ENCODE results near the gene TBCK. TPM values are rescaled to one million over a fixed set of nuclear protein-coding genes. Genes with fewer than 3 reads are reported as not detected.
A peak's percentile ranks its signal among the peaks of the same experiment; 100 is the strongest.
"Not testable (repeated sequence)": the region's sequence is repeated elsewhere in the genome, so short reads cannot be mapped to it uniquely, and the experiment has no call there.

The TBCK gene
- total and polyA plus RNA-seq, 7 experiments from 2014 or later = 29.5 to 70.7 (median 54.8) TPM

GRCh38 chr4:106238820-106239420 is 77.1 kb downstream of the TBCK start:
- no peak overlapping the region for H3K4me3 ChIP-seq (ENCODE audit: low read length)
- Mint-ChIP-seq H3K9me3 (no peaks in the 10 kb centered on the region), H3K27ac (no peak overlapping the region), H3K36me3 (peaks cover 0 to 33% (median 26%) of the 10 kb centered on the region in 5 donors), H3K4me3 (no peak overlapping the region), H3K27me3 (no peaks in the 10 kb centered on the region), H3K4me1 (no peaks in the 10 kb centered on the region)
- H3K27me3 ChIP-seq (ENCODE audit: control insufficient read depth in 2 of 2, insufficient read depth in 2 of 2, low read length in 2 of 2) = no peaks in the 10 kb centered on the region
- no peaks in the 10 kb centered on the region for H3K9me3 ChIP-seq (ENCODE audit: control insufficient read depth in 2 of 3, low read length in 3 of 3)
- ATAC-seq = peak; percentile 51
- intact Hi-C loops (cut with micrococcal nuclease) = loop anchor here (1.0 to 5.0 kb wide), 3 partner anchors 73 to 1498 kb away; no protein-coding TSS in a partner anchor
- peak in 3 of 9 donors; percentile 1 to 16 (median 5) for DNase-seq
- H3K4me1 ChIP-seq (ENCODE audit: control insufficient read depth in 2 of 2, insufficient read depth in 2 of 2, low read length in 2 of 2) = no peaks in the 10 kb centered on the region
- POLR2A ChIA-PET = no interaction called here
- no peak overlapping the region for H3K27ac ChIP-seq (ENCODE audit: low read depth, low read length)
- CTCF ChIA-PET = no interaction called here
- peaks cover 0 to 18% (median 0%) of the 10 kb centered on the region in 3 experiments for H3K36me3 ChIP-seq (ENCODE audit: control insufficient read depth in 2 of 3, insufficient read depth in 3 of 3, low read length in 3 of 3)

GRCh38 chr4:106231931-106232330 is 84.1 kb downstream of the TBCK start:
- peaks cover 16 to 68% (median 57%) of the 10 kb centered on the region in 5 donors for H3K36me3 Mint-ChIP-seq
- DNase-seq = no peak

GRCh38 chr4:106222548-106222947 is 93.5 kb downstream of the TBCK start:
- Mint-ChIP-seq H3K4me1 (no peaks in the 10 kb centered on the region), H3K36me3 (peaks cover 8 to 53% (median 31%) of the 10 kb centered on the region in 5 donors), H3K9me3 (peaks cover 0 to 12% (median 3%) of the 10 kb centered on the region in 11 donors), H3K4me3 (no peak overlapping the region), H3K27me3 (no peaks in the 10 kb centered on the region), H3K27ac (no peak overlapping the region)
- ChIA-PET CTCF (no interaction called here), POLR2A (no interaction called here)
- no peak for DNase-seq
- intact Hi-C loops (cut with micrococcal nuclease) = no loop called here
- no peaks in the 10 kb centered on the region for H3K9me3 ChIP-seq (ENCODE audit: control insufficient read depth in 2 of 3, low read length in 3 of 3)
- H3K4me3 ChIP-seq (ENCODE audit: low read length) = no peak overlapping the region
- no peaks in the 10 kb centered on the region for H3K4me1 ChIP-seq (ENCODE audit: control insufficient read depth in 2 of 2, insufficient read depth in 2 of 2, low read length in 2 of 2)
- H3K27me3 ChIP-seq (ENCODE audit: control insufficient read depth in 2 of 2, insufficient read depth in 2 of 2, low read length in 2 of 2) = no peaks in the 10 kb centered on the region
- no peak overlapping the region for H3K27ac ChIP-seq (ENCODE audit: low read depth, low read length)
- H3K36me3 ChIP-seq (ENCODE audit: control insufficient read depth in 2 of 3, insufficient read depth in 3 of 3, low read length in 3 of 3) = no peaks in the 10 kb centered on the region
- no peak for ATAC-seq

More at GRCh38 chr4:106231931-106232330, 84.1 kb downstream of the TBCK start:
- H3K27ac Mint-ChIP-seq = no peak overlapping the region
- H3K4me3 Mint-ChIP-seq = no peak overlapping the region
- Histone ChIP-seq H3K4me1 (ENCODE audit: control insufficient read depth in 2 of 2, insufficient read depth in 2 of 2, low read length in 2 of 2) (no peaks in the 10 kb centered on the region), H3K36me3 (ENCODE audit: control insufficient read depth in 2 of 3, insufficient read depth in 3 of 3, low read length in 3 of 3) (peaks cover 0 to 40% (median 4%) of the 10 kb centered on the region in 3 experiments), H3K4me3 (ENCODE audit: low read length) (no peak overlapping the region), H3K27me3 (ENCODE audit: control insufficient read depth in 2 of 2, insufficient read depth in 2 of 2, low read length in 2 of 2) (no peaks in the 10 kb centered on the region), H3K9me3 (ENCODE audit: control insufficient read depth in 2 of 3, low read length in 3 of 3) (no peaks in the 10 kb centered on the region), H3K27ac (ENCODE audit: low read depth, low read length) (no peak overlapping the region)
- no peaks in the 10 kb centered on the region for H3K9me3 Mint-ChIP-seq
- POLR2A ChIA-PET = no interaction called here
- no peak for ATAC-seq
- CTCF ChIA-PET = no interaction called here
- intact Hi-C loops (cut with micrococcal nuclease) = no loop called here
- no peaks in the 10 kb centered on the region for H3K27me3 Mint-ChIP-seq
- no peaks in the 10 kb centered on the region for H3K4me1 Mint-ChIP-seq

- H3K9me3 Mint-ChIP-seq; H3K9me3 ChIP-seq (ENCODE audit: control insufficient read depth in 2 of 3, low read length in 3 of 3); H3K27me3 Mint-ChIP-seq; H3K27me3 ChIP-seq (ENCODE audit: control insufficient read depth in 2 of 2, insufficient read depth in 2 of 2, low read length in 2 of 2); H3K27ac ChIP-seq (ENCODE audit: low read depth, low read length); CTCF ChIA-PET; H3K4me3 ChIP-seq (ENCODE audit: low read length); ATAC-seq; H3K4me1 ChIP-seq (ENCODE audit: control insufficient read depth in 2 of 2, insufficient read depth in 2 of 2, low read length in 2 of 2); POLR2A ChIA-PET; H3K36me3 ChIP-seq (ENCODE audit: control insufficient read depth in 2 of 3, insufficient read depth in 3 of 3, low read length in 3 of 3); intact Hi-C loops (cut with micrococcal nuclease); DNase-seq; H3K4me1 Mint-ChIP-seq; H3K4me3 Mint-ChIP-seq; H3K27ac Mint-ChIP-seq: not testable (repeated sequence)
- peaks cover 2 to 33% (median 17%) of the 10 kb centered on the region in 5 donors for H3K36me3 Mint-ChIP-seq
These were observed 102.7 kb downstream of the TBCK start for GRCh38 chr4:106213291-106213690.

GRCh38 chr4:106210021-106210420 is 106.0 kb downstream of the TBCK start:
- ChIA-PET CTCF (no interaction called here), POLR2A (no interaction called here)
- H3K36me3 Mint-ChIP-seq = peaks cover 0 to 43% (median 18%) of the 10 kb centered on the region in 5 donors
- H3K9me3 Mint-ChIP-seq = no peaks in the 10 kb centered on the region
- no peak for ATAC-seq
- no peaks in the 10 kb centered on the region for H3K4me1 Mint-ChIP-seq
- Histone ChIP-seq H3K36me3 (ENCODE audit: control insufficient read depth in 2 of 3, insufficient read depth in 3 of 3, low read length in 3 of 3) (peaks cover 3 to 6% (median 5%) of the 10 kb centered on the region in 3 experiments), H3K9me3 (ENCODE audit: control insufficient read depth in 2 of 3, low read length in 3 of 3) (no peaks in the 10 kb centered on the region), H3K4me3 (ENCODE audit: low read length) (no peak overlapping the region), H3K4me1 (ENCODE audit: control insufficient read depth in 2 of 2, insufficient read depth in 2 of 2, low read length in 2 of 2) (no peaks in the 10 kb centered on the region), H3K27ac (ENCODE audit: low read depth, low read length) (no peak overlapping the region), H3K27me3 (ENCODE audit: control insufficient read depth in 2 of 2, insufficient read depth in 2 of 2, low read length in 2 of 2) (no peaks in the 10 kb centered on the region)
- no peak overlapping the region for H3K27ac Mint-ChIP-seq
- H3K27me3 Mint-ChIP-seq = no peaks in the 10 kb centered on the region
- no peak overlapping the region for H3K4me3 Mint-ChIP-seq
- intact Hi-C loops (cut with micrococcal nuclease) = no loop called here
- no peak for DNase-seq

GRCh38 chr4:106208481-106209460 is 107.2 kb downstream of the TBCK start:
- H3K36me3 ChIP-seq (ENCODE audit: control insufficient read depth in 2 of 3, insufficient read depth in 3 of 3, low read length in 3 of 3) = peaks cover 3 to 6% (median 5%) of the 10 kb centered on the region in 3 experiments
- ChIA-PET CTCF (no interaction called here), POLR2A (no interaction called here)
- Mint-ChIP-seq H3K4me1 (no peaks in the 10 kb centered on the region), H3K9me3 (no peaks in the 10 kb centered on the region), H3K27me3 (no peaks in the 10 kb centered on the region), H3K4me3 (no peak overlapping the region), H3K36me3 (peaks cover 0 to 42% (median 18%) of the 10 kb centered on the region in 5 donors), H3K27ac (peak overlapping the region in 1 of 9 donors; percentile 45)
- no peak overlapping the region for H3K27ac ChIP-seq (ENCODE audit: low read depth, low read length)
- H3K4me1 ChIP-seq (ENCODE audit: control insufficient read depth in 2 of 2, insufficient read depth in 2 of 2, low read length in 2 of 2) = no peaks in the 10 kb centered on the region
- H3K9me3 ChIP-seq (ENCODE audit: control insufficient read depth in 2 of 3, low read length in 3 of 3) = no peaks in the 10 kb centered on the region
- no peaks in the 10 kb centered on the region for H3K27me3 ChIP-seq (ENCODE audit: control insufficient read depth in 2 of 2, insufficient read depth in 2 of 2, low read length in 2 of 2)
- intact Hi-C loops (cut with micrococcal nuclease) = no loop called here
- H3K4me3 ChIP-seq (ENCODE audit: low read length) = no peak overlapping the region
- no peak for DNase-seq
- ATAC-seq = no peak

All from naive thymus-derived CD4-positive, alpha-beta T cell (primary cell).